IPS-15b (cell line): ENCODE data around the gene SNX13.
"Not testable (repeated sequence)": the region's sequence is repeated elsewhere in the genome, so short reads cannot be mapped to it uniquely, and the experiment has no call there.

Source experiments
- H3K27me3 ChIP-seq: one replicate; pipeline ENCODE4 v1.6.1; 2013; ENCODE audit warnings: low read length; ENCODE audit not compliant: control insufficient read depth, insufficient read depth
- H3K36me3 ChIP-seq: one replicate; pipeline ENCODE4 v1.6.1; 2013; ENCODE audit warnings: low read length; ENCODE audit not compliant: control insufficient read depth, insufficient read depth
- H3K4me1 ChIP-seq: one replicate; pipeline ENCODE4 v1.6.1; 2013; ENCODE audit warnings: mild to moderate bottlenecking, low read length; ENCODE audit not compliant: control insufficient read depth, insufficient read depth
- H3K4me3 ChIP-seq: one replicate; pipeline ENCODE4 v1.5.1; 2013; ENCODE audit warnings: low read depth, low read length
- H3K9ac ChIP-seq: one replicate; pipeline ENCODE4 v1.6.1; 2013; ENCODE audit warnings: low read depth, mild to moderate bottlenecking, low read length
- H3K9me3 ChIP-seq: one replicate; pipeline ENCODE4 v1.6.1; 2013; ENCODE audit warnings: mild to moderate bottlenecking, low read length; ENCODE audit not compliant: control insufficient read depth, insufficient read depth

SNX13 gene

GRCh38 chr7:17832820-17833355 lies 107.4 kb downstream of the SNX13 start:
- H3K9ac ChIP-seq, result no peak overlapping the region
- no peak overlapping the region for H3K4me3 ChIP-seq
- H3K27me3 ChIP-seq, result no peaks in the 10 kb centered on the region
- H3K9me3 ChIP-seq, result no peaks in the 10 kb centered on the region
- no peaks in the 10 kb centered on the region for H3K4me1 ChIP-seq
- H3K36me3 ChIP-seq, result no peaks in the 10 kb centered on the region

DNA sequence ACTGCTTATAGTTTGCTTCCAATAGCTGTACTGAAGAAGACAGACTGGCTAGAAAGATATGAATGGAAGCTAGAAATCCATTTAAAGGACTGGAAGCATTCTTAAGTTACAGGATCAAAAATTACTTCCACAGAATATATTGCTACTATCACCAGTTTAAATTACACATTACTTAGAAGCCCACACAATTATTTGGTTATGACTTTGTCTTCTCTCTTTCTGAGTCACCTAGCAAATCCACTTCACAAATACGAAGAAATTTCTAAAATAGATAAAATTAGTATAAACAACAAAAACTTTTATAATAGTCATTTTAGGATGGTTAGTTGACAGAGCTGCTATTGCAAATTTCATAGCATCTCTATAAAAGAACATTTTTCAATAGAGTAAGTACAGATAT lies 108.1 kb downstream of the SNX13 start:
- Histone ChIP-seq H3K27me3 (no peaks in the 10 kb centered on the region), H3K4me1 (no peaks in the 10 kb centered on the region), H3K9me3 (no peaks in the 10 kb centered on the region), H3K9ac (no peak overlapping the region), H3K4me3 (no peak overlapping the region), H3K36me3 (no peaks in the 10 kb centered on the region)

DNA sequence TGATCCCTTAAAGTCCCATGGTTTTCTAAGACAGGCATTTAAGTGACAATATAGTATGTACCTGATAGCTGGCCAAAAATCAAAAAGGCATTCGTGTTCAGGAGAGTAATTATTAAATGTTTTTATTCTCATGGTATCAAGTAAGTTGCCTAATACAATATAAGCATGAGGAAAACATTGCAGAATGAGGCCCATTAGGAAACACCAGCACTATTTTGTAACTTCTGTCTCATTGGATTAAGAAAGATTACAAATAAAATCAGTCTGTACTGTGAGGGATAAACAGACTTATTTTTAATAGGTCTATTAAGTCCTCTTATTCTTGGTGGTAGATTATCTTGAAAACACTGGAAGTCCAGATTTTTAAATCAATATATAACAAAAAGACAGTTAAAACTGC lies 110.1 kb downstream of the SNX13 start:
- Histone ChIP-seq H3K9ac (no peak overlapping the region), H3K36me3 (no peaks in the 10 kb centered on the region), H3K4me3 (no peak overlapping the region), H3K4me1 (no peaks in the 10 kb centered on the region), H3K9me3 (no peaks in the 10 kb centered on the region), H3K27me3 (no peaks in the 10 kb centered on the region)

DNA sequence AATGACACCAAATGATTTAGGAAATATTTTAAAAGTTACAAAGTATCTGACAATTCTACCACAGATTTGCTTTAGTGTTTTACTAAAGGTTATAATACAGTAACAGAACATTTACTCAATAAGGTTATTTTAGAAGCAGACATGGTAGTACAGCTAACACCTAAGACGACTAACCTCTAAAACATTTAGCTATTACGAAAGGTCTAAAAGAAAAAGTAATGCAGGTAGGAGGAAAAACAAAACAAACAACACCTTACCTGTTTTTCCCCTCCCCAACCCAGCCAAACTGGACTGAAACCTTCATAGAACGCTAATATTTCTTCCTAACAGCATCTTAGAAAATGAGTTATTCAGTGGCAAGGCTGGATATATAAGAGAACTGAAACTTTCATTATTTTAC lies 111.3 kb downstream of the SNX13 start:
- no peaks in the 10 kb centered on the region for H3K9me3 ChIP-seq
- H3K9ac ChIP-seq, result no peak overlapping the region
- H3K4me1 ChIP-seq, result no peaks in the 10 kb centered on the region
- no peaks in the 10 kb centered on the region for H3K27me3 ChIP-seq
- H3K4me3 ChIP-seq, result no peak overlapping the region
- no peaks in the 10 kb centered on the region for H3K36me3 ChIP-seq

- no peaks in the 10 kb centered on the region for H3K9me3 ChIP-seq
- no peaks in the 10 kb centered on the region for H3K4me1 ChIP-seq
- H3K9ac ChIP-seq, result no peak overlapping the region
- H3K4me3 ChIP-seq, result no peak overlapping the region
- no peaks in the 10 kb centered on the region for H3K36me3 ChIP-seq
- no peaks in the 10 kb centered on the region for H3K27me3 ChIP-seq
Observed at GRCh38 chr7:17822547-17823173, 117.6 kb downstream of the SNX13 start.

GRCh38 chr7:17816903-17817302 lies 123.4 kb downstream of the SNX13 start:
- Histone ChIP-seq H3K27me3 (no peaks in the 10 kb centered on the region), H3K4me3 (no peak overlapping the region), H3K9ac (no peak overlapping the region), H3K9me3 (peaks cover 3% of the 10 kb centered on the region), H3K36me3 (no peaks in the 10 kb centered on the region), H3K4me1 (peaks cover 2% of the 10 kb centered on the region)

GRCh38 chr7:17815318-17815717 lies 125.0 kb downstream of the SNX13 start:
- Histone ChIP-seq H3K27me3 (no peaks in the 10 kb centered on the region), H3K4me3 (no peak overlapping the region), H3K9ac (no peak overlapping the region)

GRCh38 chr7:17814058-17814457 lies 126.2 kb downstream of the SNX13 start:
- no peaks in the 10 kb centered on the region for H3K36me3 ChIP-seq
- no peak overlapping the region for H3K4me3 ChIP-seq
- H3K4me1 ChIP-seq, result peaks cover 2% of the 10 kb centered on the region
- H3K27me3 ChIP-seq, result no peaks in the 10 kb centered on the region
- H3K9ac ChIP-seq, result no peak overlapping the region
- peaks cover 3% of the 10 kb centered on the region for H3K9me3 ChIP-seq

More at GRCh38 chr7:17815318-17815717, 125.0 kb downstream of the SNX13 start:
- Histone ChIP-seq H3K4me1 (peaks cover 2% of the 10 kb centered on the region), H3K9me3 (peaks cover 3% of the 10 kb centered on the region), H3K36me3 (no peaks in the 10 kb centered on the region)

DNA sequence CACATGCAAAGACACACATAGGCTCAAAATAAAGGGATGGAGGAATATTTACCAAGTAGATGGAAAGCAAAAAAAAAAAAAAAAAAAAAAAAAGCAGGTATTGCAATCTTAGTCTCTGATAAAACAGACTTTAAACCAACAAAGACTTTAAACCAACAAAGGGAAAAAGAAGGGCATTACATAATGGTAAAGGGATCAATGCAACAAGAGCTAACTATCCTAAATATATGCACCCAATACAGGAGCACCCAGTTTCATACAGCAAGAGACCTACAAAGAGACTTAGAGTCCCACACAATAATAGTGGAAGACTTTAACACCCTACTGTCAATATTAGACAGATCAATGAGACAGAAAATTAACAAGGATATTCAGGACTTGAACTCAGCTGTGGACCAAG lies 131.1 kb downstream of the SNX13 start:
- not testable (repeated sequence) for H3K36me3 ChIP-seq, H3K4me1 ChIP-seq, H3K27me3 ChIP-seq, H3K4me3 ChIP-seq, H3K9ac ChIP-seq, H3K9me3 ChIP-seq

DNA sequence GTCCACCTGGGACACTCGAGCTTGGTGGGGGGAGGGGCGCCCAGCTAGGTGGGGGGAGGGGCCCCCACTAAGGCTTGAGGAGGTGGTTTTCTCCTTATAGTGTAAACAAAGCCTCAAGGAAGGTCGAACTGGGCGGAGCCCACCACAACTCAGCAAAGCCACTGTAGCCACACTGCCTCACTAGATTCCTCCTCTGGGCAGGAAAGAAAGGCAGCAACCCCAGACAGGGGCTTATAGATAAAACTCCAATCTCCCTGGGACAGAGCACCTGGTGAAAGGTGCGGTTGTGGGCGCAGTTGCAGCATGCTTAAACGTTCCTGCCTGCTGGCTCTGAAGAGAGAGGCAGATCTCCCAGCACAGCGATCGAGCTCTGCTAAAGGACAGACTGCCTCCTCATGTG lies 133.1 kb downstream of the SNX13 start:
- Histone ChIP-seq H3K27me3 (no peaks in the 10 kb centered on the region), H3K9me3 (no peaks in the 10 kb centered on the region), H3K9ac (no peak overlapping the region), H3K4me3 (no peak overlapping the region), H3K4me1 (no peaks in the 10 kb centered on the region), H3K36me3 (no peaks in the 10 kb centered on the region)

GRCh38 chr7:17806631-17807030 lies 133.7 kb downstream of the SNX13 start:
- Histone ChIP-seq H3K27me3 (no peaks in the 10 kb centered on the region), H3K36me3 (no peaks in the 10 kb centered on the region)

GRCh38 chr7:17802056-17802455 lies 138.2 kb downstream of the SNX13 start:
- Histone ChIP-seq H3K36me3 (no peaks in the 10 kb centered on the region), H3K27me3 (no peaks in the 10 kb centered on the region), H3K4me3 (no peak overlapping the region), H3K9ac (no peak overlapping the region), H3K4me1 (no peaks in the 10 kb centered on the region), H3K9me3 (no peaks in the 10 kb centered on the region)

More at GRCh38 chr7:17806631-17807030, 133.7 kb downstream of the SNX13 start:
- Histone ChIP-seq H3K4me1 (no peaks in the 10 kb centered on the region), H3K9me3 (no peaks in the 10 kb centered on the region), H3K4me3 (no peak overlapping the region), H3K9ac (no peak overlapping the region)
